GM20000 (cell line): ENCODE data around the gene ADTRP.

Experiments
- DNase-seq: peaks from one replicate; pipeline ENCODE4 v3.0.0; 2012; ENCODE audit warnings: low spot score
- CTCF ChIP-seq: IDR thresholded peaks from 2 replicates; pipeline ENCODE4 v1.5.1; 2012; ENCODE audit warnings: mild to moderate bottlenecking, control low read depth; ENCODE audit errors: extremely low read depth, missing control alignments

The ADTRP gene

GRCh38 chr6:11810854-11811643, 32.4 kb upstream of the ADTRP start:
- no peak for DNase-seq
- TF ChIP-seq CTCF, result no peak

GRCh38 chr6:11810039-11810541, 31.5 kb upstream of the ADTRP start:
- no peak for TF ChIP-seq CTCF
- no peak for DNase-seq

GRCh38 chr6:11808054-11808453, 29.5 kb upstream of the ADTRP start:
- DNase-seq, result no peak
- no peak for TF ChIP-seq CTCF

- no peak for TF ChIP-seq CTCF
- DNase-seq, result no peak
Measured at GRCh38 chr6:11806561-11807317, 28.1 kb upstream of the ADTRP start.

GRCh38 chr6:11805259-11806053, 26.9 kb upstream of the ADTRP start:
- no peak for DNase-seq
- no peak for TF ChIP-seq CTCF

- DNase-seq, result no peak
- no peak for TF ChIP-seq CTCF
Measured at GRCh38 chr6:11804701-11805100, 26.1 kb upstream of the ADTRP start.
